Measurements from ENCODE around the gene ADORA1. TPM values are rescaled to one million over a fixed set of nuclear protein-coding genes. Genes with fewer than 3 reads are reported as not detected.
A peak's percentile ranks its signal among the peaks of the same experiment; 100 is the strongest.

The ADORA1 gene
- polyA plus RNA-seq, result 0.07 to 0.10 TPM (median 0.09 TPM) in 3 replicates
- 0.31 TPM for polyA plus RNA-seq (2011; ENCODE audit: low read depth)
- polyA plus RNA-seq (2011; cell fraction: cytosol; rRNA removed), result 0.06 TPM in 1 of 2 replicates, not detected in the other
- 0.11 and 0.17 TPM in 2 replicates for polyA plus RNA-seq (2011; cell fraction: nucleus; rRNA removed)
- polyA plus RNA-seq (2012; ENCODE audit: low replicate concordance), result 0.28 TPM in 1 of 2 replicates, not detected in the other
- polyA minus RNA-seq, result not detected in 3 replicates
- not detected for polyA minus RNA-seq (2011; cell fraction: cytosol; rRNA and poly(A)+ RNA removed)
- polyA minus RNA-seq (2011; cell fraction: nucleus; rRNA and poly(A)+ RNA removed), result 0.39 TPM in 1 of 2 replicates, not detected in the other

GRCh38 chr1:203127666-203128430, at the start of gene ADORA1:
ADORA1 (plus strand) TSS chr1:203127726; CDS start chr1:203128842, 1,116 bp downstream.
- H4K20me1 ChIP-seq (ENCODE audit: control insufficient read depth, extremely low read depth, insufficient read depth, low read length), result no peaks in the 10 kb centered on the region
- peaks cover 5% of the 10 kb centered on the region for H3K4me1 ChIP-seq (ENCODE audit: control insufficient read depth, extremely low read depth, insufficient read depth, low read length)
- H3K9me3 ChIP-seq (ENCODE audit: control insufficient read depth, low read depth, low read length), result no peaks in the 10 kb centered on the region
- TF ChIP-seq EZH2 (IDR thresholded peaks at IDR 0.05; ENCODE audit: low read length) (peak; percentile 64), CTCF (optimal IDR thresholded peaks at IDR 0.05 in 1 of 3, IDR thresholded peaks at IDR 0.05 in 1 of 3, conservative IDR thresholded peaks at IDR 0.05 in 1 of 3; ENCODE audit: extremely low read depth in 1 of 3, insufficient read depth in 2 of 3, low read length in 3 of 3) (no peak)
- dilution Hi-C loops (cut with MboI; ENCODE audit: extremely low pct_ligation_motif_present, low sequenced_read_pairs), result no loop called here
- no peak within 1 kb of the TSS for H3K27ac ChIP-seq (ENCODE audit: control insufficient read depth, insufficient read depth, low read length)
- H3K79me2 ChIP-seq (ENCODE audit: control insufficient read depth, insufficient read depth, low read length), result no peaks in the 10 kb centered on the region
- FAIRE-seq (no peak), DNase-seq (ENCODE audit: low read depth, low spot score) (no peak)
- peak within 1 kb of the TSS; percentile 15 to 49 (median 18) for H3K4me3 ChIP-seq (ENCODE audit: control insufficient read depth in 2 of 3, extremely low read depth in 1 of 3, insufficient read depth in 2 of 3, low read depth in 1 of 3, low read length in 3 of 3)
- no peaks in the 10 kb centered on the region for H3K9me1 ChIP-seq (ENCODE audit: control insufficient read depth, extremely low read depth, insufficient read depth, low read length)
- peaks cover 56% of the 10 kb centered on the region for H3K27me3 ChIP-seq (ENCODE audit: control insufficient read depth, extremely low read depth, insufficient read depth, low read length)
- peak within 1 kb of the TSS; percentile 4 for H3K9ac ChIP-seq (ENCODE audit: control insufficient read depth, extremely low read depth, insufficient read depth, low read length)
- H3K36me3 ChIP-seq (ENCODE audit: control insufficient read depth in 2 of 2, extremely low read depth in 1 of 2, insufficient read depth in 2 of 2, low read length in 2 of 2), result no peaks in the 10 kb centered on the region
- H3K4me2 ChIP-seq (ENCODE audit: control insufficient read depth, extremely low read depth, insufficient read depth, low read depth, low read length), result peak within 1 kb of the TSS; percentile 74
- peak within 1 kb of the TSS; percentile 66 for H2AFZ ChIP-seq (ENCODE audit: control insufficient read depth, low read length)

- FAIRE-seq (no peak), DNase-seq (ENCODE audit: low read depth, low spot score) (no peak)
- TF ChIP-seq CTCF (optimal IDR thresholded peaks at IDR 0.05 in 1 of 3, IDR thresholded peaks at IDR 0.05 in 1 of 3, conservative IDR thresholded peaks at IDR 0.05 in 1 of 3; ENCODE audit: extremely low read depth in 1 of 3, insufficient read depth in 2 of 3, low read length in 3 of 3), result no peak
- TF ChIP-seq EZH2 (IDR thresholded peaks at IDR 0.05; ENCODE audit: low read length), result no peak
- H3K27me3 ChIP-seq (ENCODE audit: control insufficient read depth, extremely low read depth, insufficient read depth, low read length), result peaks cover 62% of the 10 kb centered on the region
- H3K27ac ChIP-seq (ENCODE audit: control insufficient read depth, insufficient read depth, low read length), result no peak overlapping the region
- H3K9me3 ChIP-seq (ENCODE audit: control insufficient read depth, low read depth, low read length), result no peaks in the 10 kb centered on the region
- dilution Hi-C loops (cut with MboI; ENCODE audit: extremely low pct_ligation_motif_present, low sequenced_read_pairs), result no loop called here
- H3K79me2 ChIP-seq (ENCODE audit: control insufficient read depth, insufficient read depth, low read length), result no peaks in the 10 kb centered on the region
- no peak overlapping the region for H2AFZ ChIP-seq (ENCODE audit: control insufficient read depth, low read length)
- H3K36me3 ChIP-seq (ENCODE audit: control insufficient read depth in 2 of 2, extremely low read depth in 1 of 2, insufficient read depth in 2 of 2, low read length in 2 of 2), result no peaks in the 10 kb centered on the region
- H3K9ac ChIP-seq (ENCODE audit: control insufficient read depth, extremely low read depth, insufficient read depth, low read length), result no peak overlapping the region
- no peaks in the 10 kb centered on the region for H4K20me1 ChIP-seq (ENCODE audit: control insufficient read depth, extremely low read depth, insufficient read depth, low read length)
- H3K4me1 ChIP-seq (ENCODE audit: control insufficient read depth, extremely low read depth, insufficient read depth, low read length), result no peaks in the 10 kb centered on the region
- no peak overlapping the region for H3K4me2 ChIP-seq (ENCODE audit: control insufficient read depth, extremely low read depth, insufficient read depth, low read depth, low read length)
- no peaks in the 10 kb centered on the region for H3K9me1 ChIP-seq (ENCODE audit: control insufficient read depth, extremely low read depth, insufficient read depth, low read length)
- no peak overlapping the region for H3K4me3 ChIP-seq (ENCODE audit: control insufficient read depth in 2 of 3, extremely low read depth in 1 of 3, insufficient read depth in 2 of 3, low read depth in 1 of 3, low read length in 3 of 3)
These were observed 49.6 kb upstream of the ADORA1 start for GRCh38 chr1:203077956-203078355.
